ENCODE data around the gene NXPH1.

DNA sequence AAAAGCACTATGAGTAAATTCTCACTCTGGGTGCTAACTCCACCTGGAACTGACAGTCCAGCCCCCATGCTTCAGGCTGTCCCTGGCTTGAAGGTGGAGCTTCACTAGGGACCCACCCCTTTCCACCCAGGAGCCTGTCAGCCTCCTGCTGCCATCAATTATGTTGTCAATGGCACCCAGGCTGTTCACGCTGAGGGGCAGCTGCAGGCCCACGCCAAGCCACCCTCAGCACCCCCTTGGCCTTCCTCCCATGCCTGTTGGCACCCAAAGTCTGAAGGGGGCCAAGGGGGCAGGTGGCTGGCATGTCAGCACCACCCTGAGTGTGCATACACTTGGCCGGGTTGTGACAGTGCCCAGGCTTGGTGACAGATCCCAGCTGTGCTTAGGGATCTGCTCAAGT, 149.3 kb downstream of the NXPH1 start:
- no peak for TF ChIP-seq EZH2 (IDR thresholded peaks at IDR 0.05; ENCODE audit: insufficient read depth, poor library complexity, severe bottlenecking)
- no peak for TF ChIP-seq EZH2phosphoT487 (IDR thresholded peaks at IDR 0.05; ENCODE audit: insufficient read depth, low read depth)
